Raji (cell line): Measurements from ENCODE around the gene RPL31.

Experiments
- POLR2A ChIP-seq: IDR thresholded peaks from 2 replicates; pipeline ENCODE4 v1.6.1; 2011; ENCODE audit warnings: low read depth, low read length, control low read depth; ENCODE audit not compliant: insufficient read depth

Gene RPL31

DNA sequence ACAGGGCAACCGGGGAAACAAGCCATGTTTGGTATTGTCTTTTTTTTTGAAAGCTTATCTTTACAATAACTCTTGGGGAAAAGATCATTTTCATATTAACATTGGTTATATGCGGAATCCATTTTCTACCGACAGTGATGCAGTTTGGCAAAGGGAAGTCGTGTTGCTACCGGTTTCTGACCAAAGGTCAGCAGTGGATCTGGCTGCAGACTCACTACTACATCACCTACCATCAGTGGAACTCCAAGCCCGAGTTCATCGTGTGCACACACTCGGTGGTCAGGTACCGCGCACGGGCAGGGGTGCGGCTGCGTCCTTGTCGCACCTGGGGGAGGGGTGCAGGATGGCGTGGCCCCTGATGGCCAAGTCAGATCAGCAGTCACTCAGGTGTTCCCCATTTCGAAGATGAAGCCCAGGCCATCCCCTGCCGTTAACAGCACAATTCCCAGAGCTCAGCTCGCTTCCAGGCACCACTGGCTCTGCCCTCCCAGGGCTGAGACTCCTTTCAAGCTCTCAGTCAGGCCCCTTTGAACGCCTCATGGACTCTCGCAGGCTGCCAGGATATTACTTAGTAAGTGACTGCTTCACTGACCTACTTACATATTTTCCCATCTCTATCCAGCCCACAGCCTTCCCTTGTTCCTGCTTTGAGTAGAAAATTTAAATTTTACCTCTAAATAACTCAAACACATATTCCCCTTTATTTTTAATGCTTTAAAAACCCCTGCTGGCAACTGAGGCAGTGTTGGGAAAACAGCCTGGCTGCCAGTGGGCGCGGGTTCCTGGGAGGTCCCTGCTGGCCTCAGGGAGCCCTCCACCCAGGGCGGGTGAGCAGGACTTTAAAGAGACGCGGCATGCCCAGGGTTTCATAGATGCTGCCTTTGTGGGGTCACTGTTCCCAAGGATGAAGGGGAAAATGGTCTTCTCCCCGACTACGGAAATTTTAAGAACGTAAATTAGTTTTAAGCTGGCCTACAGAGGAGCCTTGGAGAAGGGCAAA is 33.6 kb upstream of the RPL31 start:
- no peak for TF ChIP-seq POLR2A

DNA sequence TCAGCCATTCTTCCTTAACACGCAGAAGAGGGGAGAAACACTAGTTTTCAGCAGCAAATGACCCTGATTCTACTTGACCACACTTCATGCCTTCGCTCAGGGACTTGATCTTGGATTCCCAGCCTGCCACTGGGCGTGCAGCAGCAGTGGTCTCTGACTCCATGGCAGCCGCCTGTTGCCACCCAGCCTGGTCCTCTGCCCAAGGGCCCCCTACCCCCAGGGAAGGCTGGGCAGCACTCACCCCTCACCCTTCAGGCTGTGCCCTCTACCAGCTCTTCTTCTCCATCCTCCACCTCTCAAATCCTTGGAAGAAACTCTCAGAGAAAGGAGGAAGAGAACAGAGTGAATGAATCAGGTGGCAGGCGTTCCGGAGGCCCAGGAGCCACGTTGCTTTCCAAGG is 32.1 kb upstream of the RPL31 start:
- no peak for TF ChIP-seq POLR2A

DNA sequence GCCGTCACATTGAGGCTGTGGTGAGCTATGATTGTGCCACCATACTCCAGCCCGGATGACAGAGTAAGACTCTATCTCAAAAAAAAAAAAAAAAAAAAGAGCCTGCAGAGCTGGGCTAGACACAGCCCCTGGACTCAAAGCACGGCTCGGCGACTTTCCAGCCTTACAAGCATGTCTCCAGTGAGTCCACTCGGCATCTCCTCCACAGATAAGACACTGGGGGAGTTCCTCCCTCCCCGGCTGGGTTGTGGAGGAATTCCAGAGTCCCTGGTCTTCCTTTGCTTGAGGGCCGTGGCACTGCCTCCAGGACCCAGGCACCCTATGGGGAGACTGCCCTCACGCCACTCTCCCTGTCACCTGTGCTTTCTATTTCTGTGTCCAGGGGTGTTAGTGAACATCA is 30.9 kb upstream of the RPL31 start:
- no peak for TF ChIP-seq POLR2A

DNA sequence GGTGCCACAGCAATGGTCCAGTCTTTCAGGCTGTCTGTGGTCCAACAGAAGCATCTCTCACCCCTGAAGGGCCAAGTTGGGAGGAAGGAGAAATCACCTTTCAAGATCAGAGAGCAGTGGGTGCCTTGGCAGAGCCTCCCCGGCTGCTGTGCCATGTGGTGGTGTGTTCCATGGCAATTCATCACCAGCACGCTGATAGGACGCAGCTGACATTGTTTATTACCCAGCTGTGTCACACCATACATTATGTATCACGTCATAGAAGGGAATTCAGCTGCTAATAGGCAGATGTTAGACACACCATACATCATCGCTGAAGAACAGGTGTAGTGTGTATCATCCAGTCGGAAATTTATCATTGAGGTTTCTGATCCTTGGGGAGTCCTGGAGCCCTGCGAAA is 29.6 kb upstream of the RPL31 start:
- TF ChIP-seq POLR2A, result no peak

DNA sequence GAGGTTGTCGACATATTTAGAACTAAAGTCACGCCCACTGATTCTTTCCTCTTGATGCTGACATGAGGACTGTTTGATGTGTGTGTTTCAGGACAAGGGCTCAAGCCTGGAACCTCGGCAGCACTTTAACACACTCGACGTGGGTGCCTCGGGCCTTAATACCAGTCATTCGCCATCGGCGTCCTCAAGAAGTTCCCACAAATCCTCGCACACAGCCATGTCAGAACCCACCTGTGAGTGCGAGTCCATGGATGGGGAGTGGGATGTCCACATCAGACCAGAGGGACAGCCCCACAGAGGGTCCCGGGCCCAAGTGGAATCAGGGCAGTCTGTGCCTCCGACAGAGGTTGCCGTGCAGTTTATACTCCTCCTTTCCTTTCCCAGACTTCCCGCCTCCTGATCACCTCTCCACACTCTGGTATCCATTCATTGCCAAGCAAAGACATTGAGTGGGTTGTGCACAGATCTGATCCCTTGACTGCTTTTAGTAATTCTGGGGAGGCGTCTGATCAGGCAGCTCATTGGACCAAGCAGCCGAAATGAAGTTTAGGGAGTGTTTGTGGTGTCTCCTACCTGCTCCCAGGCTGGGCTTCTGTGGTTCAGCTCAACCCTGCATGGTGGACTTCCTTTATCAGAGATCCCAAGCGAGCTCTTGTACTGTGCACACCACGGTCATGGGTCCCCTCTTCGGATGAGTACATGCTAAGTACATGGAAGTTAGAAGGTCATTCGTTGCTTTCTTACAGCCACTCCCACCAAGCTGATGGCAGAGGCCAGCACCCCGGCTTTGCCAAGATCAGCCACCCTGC is 27.2 kb upstream of the RPL31 start:
- TF ChIP-seq POLR2A, result no peak

DNA sequence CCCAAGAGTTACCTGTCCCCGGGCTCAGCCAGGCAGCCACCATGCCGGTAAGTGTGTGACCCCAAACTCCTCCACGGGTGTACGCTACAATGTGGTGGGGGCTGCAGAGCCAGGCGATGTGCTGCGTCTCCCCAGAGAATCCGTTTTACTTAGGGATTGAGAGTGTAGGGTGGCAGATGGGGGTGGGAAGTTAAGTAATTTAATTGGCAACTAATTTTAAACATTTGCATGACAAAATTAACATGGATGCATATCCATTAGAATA is 26.6 kb upstream of the RPL31 start:
- no peak for TF ChIP-seq POLR2A

DNA sequence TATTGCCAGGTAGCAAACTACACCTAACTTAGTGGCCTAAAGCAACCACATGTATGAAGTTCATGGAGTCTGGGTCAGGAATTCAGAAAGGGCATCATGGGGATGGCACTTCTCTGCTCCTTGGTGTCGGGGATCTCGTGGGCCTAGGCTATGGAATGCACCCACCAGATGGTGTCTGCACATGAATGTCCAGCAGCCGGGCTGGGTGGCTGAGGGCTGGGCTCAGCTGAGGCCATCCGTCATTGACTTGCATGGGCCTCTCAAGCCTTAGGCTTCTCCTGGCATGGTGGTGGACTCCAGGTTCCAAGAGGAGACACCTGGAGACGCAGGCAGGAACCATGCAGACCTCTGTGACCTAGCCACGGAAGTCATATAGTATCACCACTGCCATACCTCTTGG is 26.0 kb upstream of the RPL31 start:
- no peak for TF ChIP-seq POLR2A

DNA sequence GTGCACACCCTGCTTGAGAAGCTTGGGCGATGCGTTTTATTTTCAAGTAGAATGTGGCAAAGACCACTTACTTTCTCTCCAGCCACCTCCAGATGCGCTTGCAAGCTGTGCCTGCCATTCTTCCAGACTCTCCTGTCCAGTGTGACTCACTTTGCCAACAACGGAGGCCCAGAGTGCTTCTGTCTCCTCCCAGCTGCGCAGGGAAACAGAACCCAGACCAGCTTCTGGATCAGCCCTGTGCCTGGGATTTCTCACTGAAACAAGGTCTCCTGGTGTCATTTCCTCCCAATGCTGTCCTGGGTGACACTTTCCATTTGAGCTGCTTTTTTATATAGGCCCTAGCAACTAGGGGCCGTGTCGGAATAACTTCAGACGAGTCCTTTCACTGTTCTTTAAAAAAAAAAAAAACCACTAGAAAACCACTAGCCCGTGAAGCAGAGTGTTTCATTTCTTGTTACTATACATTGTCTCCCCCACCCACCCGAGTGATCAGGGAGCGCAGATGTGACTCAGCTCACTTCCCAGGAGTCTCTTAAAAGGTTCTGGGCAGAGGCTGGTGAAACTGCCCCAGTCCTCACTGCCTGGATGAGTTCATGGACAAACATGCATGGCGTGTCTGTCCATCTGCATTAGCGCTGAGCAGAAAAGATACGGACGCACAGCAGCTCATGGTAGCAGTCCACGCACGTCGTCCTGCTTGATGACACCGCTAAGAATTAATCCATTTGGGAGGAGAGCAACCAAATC is 25.3 kb upstream of the RPL31 start:
- TF ChIP-seq POLR2A, result no peak

DNA sequence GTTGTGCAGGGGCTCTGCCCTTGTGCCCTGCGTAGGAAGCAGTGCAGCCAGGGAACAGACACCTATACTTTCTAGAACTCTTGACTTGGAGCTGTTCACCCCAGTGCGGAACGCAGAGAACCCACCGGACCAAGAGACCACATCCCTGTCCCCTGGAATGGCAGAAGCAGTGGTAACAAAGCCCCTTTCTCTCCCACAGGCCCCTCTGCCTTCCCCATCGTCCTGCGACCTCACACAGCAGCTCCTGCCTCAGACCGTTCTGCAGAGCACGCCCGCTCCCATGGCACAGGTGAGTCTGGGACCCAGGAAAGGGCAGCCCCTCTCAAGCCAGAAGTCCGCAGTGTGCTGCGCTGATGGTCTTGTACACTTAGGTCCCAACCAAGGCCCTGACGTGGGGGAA is 24.6 kb upstream of the RPL31 start:
- no peak for TF ChIP-seq POLR2A

DNA sequence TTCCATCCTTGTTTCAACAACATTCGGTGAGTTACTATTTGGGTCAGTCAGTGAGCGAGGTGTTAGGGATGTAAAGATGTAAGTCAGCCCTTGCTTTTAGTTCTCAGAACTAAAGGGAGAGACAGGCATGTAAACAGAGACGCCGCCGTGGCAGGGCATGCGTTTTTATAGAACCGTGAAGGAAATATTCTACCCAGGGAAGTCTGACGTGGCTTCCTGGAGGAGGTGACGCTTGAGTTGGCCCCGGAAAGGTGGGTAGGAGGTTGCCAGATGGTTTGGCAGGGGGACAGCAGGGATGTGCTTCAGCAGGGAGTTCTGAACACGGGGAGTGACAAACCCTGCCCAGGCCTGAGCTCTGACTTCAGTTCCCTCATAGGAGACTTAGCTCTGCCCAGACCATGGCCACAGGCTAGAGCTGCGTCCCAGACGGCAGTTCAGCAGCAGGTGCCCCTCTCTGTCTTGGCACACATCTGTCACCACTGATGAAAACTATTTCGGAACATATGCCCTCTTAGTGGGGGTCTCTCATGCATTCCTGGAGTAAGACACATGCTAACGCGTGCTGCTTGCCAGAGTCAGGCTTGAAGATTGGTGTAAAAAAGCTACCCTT is 23.4 kb upstream of the RPL31 start:
- no peak for TF ChIP-seq POLR2A

DNA sequence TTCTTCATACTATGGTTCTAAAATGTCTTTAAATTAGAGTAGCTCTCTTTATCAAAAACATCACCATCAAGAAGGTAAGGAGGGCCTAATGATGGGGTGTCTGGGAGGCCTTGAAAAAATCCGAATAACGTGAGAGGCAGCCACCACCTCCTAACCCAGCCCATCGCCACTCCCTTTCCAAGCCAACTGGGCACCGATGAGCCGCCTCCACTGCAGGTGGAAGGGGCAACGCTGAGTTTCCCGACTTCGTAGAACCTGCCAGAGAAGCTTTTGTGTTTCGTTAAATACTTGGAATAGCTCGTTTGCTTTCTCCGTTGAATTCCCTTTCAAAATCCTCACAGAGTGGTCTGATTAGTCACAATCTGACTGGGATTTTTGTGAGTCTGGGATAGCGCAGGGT is 22.0 kb upstream of the RPL31 start:
- TF ChIP-seq POLR2A, result no peak

DNA sequence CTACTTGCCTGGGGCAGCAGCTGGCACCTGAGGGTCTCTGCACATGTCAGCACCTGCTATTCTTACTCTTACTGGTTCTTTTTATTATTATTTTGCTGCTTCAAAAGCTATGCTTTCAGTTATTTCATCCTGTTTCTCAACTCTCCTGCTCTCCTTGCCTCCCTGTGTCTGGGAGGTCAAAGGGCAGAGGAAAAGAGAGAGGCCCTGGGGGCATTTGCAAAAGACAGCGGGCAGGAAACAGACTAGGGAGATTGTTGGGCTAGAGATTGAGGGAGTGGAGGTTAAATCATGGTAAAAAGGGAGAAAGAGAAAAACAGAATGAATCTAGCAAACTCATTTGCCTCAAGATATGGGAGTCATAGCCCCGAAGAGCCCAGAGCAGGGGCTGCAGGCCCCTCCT is 21.1 kb upstream of the RPL31 start:
- no peak for TF ChIP-seq POLR2A

DNA sequence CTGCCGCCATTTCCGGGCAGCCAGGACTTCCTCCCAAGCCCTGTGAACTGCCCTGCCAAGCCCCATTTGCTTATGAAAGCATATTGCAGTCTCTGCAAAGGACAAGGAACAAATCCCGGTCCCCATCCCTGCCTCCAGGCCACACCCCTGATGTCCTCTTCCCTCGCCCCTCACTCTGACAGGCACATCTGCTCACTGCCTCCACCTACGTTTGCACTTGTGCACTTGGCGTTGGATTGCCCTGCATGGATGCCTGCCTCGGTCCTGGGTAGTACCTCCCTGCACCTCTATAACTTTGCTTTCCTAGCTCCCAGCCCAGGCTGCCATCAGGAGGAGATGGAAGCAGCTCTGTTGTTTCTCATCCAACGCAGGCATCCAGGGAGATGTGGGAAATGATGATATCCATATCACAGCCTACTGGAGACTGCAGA is 19.6 kb upstream of the RPL31 start:
- TF ChIP-seq POLR2A, result no peak

DNA sequence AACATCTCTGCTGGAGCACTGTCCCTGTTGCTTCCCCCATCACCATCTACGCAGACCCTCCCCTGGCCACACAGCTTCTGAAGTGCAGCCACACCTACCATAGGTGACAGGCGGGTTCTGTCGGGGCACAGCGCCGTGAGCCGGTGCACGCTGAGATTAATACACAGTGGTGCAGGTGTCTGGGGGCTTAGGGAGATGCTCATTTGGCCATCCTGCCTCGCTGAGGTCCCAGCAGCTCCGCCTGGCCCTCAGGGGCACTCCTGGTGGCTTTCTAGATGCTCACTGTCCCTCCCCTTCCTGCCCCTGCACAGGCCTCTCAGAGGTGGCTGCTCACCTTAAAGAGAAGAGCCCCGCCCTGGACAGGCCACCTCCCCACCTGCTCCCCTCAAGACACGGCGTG is 18.9 kb upstream of the RPL31 start:
- TF ChIP-seq POLR2A, result no peak

DNA sequence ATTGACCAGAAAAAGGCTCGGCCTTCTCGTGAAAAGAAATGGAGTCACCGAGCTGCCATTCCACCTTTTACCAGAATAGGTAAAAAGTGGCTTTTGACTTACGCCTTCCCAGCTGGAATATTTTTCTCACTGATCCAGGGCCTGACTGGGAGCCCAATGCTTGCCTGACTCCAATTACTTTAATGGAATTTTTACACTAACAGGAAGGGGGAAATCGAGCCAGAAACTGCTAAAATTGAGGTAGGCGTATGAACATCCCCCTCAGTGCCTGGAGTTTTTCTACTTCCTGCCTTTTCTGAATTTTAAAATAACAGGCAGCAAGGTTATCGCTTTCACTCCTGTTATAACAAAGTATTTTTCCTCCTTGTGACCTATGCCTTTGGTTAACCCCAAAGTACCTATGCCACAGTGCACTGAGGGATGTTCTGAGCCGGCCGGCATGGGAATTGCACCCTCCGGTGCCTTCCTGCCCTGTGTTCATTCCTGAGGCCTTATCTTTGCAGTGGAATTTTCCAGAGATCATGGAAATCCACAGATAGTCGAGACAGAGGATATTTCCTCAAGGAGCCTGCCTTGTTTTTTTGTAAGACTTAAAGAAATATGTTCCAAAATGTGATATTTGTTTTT is 18.3 kb upstream of the RPL31 start:
- no peak for TF ChIP-seq POLR2A
